Activated T-cell treated with anti-CD3 and anti-CD28 coated beads for 4 hours (primary cell): ENCODE measurements around the gene EFS.
A peak's percentile ranks its signal among the peaks of the same experiment; 100 is the strongest.
"Not testable (repeated sequence)": the region's sequence is repeated elsewhere in the genome, so short reads cannot be mapped to it uniquely, and the experiment has no call there.

Experiments used
- DNase-seq: peaks from one replicate; pipeline ENCODE4 v3.0.0-alpha.2; 2020

Gene EFS

DNA sequence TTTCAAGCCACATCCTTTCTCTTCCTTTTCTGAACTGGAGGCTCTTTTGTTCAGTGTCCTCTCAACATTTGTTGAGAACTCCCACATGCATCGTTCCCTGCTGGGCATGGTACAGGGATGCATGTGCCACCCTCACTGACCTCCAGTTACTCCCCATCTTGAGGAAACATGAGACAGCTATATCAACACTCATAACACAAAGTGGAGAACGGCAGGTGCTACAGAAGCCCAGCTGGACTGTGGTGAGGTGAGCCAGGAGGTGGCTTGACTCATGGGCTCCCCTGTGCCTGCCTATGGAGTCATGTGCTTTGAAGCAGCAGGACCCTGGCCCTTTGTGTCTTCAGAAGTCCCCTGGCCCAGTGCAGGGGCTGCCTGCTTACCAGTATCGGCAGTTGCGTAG, 33.4 kb upstream of the EFS start:
- no peak for DNase-seq

DNA sequence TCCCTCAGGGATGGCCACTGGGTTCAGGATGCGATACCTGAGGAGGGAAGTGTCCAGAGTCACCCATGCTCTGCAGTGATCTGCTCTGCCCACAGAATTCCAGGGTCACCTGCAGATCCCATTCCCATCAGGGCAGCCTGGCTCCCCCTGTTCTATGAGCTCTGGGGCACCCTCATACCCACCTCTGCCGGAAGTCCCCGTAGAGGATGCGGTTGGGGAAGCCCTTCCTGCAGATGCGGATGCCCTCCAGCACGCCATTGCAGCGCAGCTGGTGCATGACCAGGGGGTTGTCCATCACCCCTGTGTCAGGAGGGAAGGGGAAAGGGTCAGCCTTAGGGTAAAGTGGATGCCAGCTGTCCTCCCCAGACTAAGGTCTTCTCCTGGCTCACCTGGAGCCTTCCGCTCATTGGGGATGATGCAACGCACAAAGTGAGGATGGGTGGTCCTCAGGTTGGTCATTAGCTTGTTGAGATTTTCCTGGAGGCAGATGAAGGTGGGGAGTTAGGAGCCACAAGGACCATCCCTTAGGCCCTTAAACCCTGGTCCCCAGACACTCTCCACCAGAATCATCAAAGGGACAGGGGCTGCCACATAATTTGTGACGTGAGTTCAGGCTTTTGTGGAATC, 31.9 kb upstream of the EFS start:
- DNase-seq = no peak

GRCh38 chr14:23396126-23396525, 31.2 kb upstream of the EFS start:
- no peak for DNase-seq

- no peak for DNase-seq
Measured at GRCh38 chr14:23392613-23393012, 27.6 kb upstream of the EFS start.

DNA sequence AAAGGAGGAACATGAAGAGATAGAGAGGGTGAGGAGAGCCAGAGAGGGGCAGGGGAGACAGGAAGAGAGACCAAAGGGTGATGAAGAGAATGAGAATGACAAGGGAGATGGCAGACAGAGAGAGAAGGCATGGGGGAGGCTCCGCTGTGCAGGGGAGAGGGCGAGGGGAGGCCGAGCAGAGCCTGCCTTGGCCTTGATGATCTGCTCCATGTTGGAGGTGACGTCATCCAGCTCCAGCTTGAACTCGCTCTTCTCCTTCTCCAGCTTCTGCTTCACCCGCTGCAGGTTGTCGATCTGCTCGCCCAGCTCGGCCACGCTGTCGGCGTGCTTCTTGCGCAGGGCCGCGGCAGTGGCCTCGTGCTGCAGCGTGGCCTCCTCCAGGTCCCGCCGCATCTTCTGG, 24.9 kb upstream of the EFS start:
- not testable (repeated sequence) for DNase-seq

DNA sequence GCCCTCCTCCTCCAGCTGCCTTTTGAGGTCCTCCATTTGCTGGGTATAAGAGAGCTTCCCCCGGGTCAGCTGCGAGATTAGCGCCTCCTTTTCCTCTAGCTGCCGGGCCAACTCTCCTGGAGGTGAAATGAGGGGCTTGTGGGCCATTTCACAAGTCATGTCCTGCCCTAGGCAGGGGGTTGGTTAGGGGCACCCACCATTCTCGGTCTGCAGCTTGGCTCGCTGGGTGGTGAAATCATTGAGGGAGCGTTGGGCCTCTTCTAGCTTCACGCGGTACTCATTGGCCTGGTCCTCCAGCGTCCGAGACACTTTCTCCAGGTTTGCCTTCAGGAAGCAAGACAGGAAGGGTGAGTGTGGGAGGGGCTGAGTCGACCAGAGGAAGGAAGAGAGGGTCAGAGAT, 24.4 kb upstream of the EFS start:
- DNase-seq = no peak

- DNase-seq = no peak
Measured at GRCh38 chr14:23388996-23389395, 24.0 kb upstream of the EFS start.

- DNase-seq = no peak
Measured at GRCh38 chr14:23387916-23388882, 23.2 kb upstream of the EFS start.

- no peak for DNase-seq
Measured at GRCh38 chr14:23386999-23387398, 22.0 kb upstream of the EFS start.

GRCh38 chr14:23386266-23386657, 21.3 kb upstream of the EFS start:
- DNase-seq = not testable (repeated sequence)

DNA sequence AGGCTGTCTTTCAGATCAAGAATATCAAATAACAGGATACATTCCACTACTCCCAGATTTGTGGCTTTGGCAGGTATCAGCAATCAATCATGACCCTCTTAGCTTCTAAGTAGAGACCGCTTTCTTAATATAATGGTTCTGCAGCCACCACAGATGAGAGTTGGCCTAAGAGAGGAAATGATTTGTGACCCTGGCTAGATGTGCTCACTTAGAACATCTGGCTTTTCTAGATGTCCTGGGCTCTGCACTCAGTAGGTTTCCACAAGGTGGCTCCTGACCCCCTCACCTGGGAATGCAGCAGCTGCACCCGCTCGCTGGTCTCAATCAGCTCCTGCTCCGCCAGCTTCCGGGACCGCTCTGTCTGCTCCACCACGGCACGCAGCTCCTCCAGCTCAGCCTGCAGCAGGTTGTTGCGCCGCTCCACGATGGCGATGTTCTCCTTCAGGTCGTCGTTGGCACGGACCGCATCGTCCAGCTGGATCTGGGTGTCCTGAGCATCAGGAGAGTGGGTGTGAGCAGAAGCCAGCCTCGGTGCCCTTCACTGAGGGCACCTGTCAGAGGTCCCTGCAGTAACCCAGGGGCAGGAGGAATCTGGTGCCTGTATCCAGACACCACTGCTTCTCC, 20.8 kb upstream of the EFS start:
- no peak for DNase-seq

DNA sequence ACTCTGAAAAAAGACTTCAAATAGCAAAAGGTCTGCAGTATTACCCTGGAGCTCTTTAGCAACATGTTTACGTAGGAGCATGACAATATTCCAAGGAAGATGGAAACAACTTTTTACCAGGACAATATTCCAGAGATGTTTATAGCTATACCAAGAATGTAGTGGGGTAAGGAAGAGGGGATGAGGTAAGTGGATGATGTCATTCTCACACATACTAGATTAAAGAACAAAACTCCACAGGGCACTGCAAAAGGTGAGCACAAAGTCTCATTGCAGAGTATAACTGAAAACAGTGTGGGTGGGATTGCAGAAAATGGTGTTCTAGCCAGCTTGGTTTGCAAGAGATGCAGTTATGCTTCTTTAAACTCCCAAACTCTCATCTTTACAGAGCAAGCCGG, 20.3 kb upstream of the EFS start:
- no peak for DNase-seq

DNA sequence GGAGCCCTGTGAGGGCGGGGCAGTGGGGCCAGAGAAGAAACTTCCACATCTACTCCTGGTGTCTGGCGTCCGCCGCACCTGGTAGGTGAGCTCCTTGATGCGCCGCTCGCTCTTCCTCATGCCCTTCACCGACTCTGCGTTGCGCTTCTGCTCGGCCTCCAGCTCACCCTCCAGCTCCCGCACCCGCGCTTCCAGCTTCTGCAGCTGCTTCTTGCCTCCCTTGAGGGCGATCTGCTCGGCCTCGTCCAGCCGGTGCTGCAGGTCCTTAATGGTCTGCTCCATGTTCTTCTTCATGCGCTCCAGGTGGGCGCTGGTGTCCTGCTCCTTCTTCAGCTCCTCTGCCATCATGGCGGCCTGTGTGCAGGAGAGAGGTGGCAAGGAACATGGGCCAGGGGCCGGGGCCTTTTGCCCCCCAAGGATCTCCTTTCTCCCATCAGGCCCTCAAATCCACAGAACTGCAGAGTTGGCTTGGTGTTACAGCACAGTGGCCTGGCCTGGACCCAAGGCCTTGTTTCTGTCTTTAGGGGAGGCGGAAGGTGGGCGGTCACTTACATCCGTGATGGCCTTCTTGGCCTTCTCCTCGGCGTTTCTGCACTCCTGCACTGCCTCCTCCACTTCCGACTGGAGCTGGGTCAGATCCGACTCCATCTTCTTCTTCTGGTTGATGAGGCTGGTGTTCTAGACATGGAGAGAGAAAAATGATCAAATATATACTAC, 19.6 kb upstream of the EFS start:
- no peak for DNase-seq

DNA sequence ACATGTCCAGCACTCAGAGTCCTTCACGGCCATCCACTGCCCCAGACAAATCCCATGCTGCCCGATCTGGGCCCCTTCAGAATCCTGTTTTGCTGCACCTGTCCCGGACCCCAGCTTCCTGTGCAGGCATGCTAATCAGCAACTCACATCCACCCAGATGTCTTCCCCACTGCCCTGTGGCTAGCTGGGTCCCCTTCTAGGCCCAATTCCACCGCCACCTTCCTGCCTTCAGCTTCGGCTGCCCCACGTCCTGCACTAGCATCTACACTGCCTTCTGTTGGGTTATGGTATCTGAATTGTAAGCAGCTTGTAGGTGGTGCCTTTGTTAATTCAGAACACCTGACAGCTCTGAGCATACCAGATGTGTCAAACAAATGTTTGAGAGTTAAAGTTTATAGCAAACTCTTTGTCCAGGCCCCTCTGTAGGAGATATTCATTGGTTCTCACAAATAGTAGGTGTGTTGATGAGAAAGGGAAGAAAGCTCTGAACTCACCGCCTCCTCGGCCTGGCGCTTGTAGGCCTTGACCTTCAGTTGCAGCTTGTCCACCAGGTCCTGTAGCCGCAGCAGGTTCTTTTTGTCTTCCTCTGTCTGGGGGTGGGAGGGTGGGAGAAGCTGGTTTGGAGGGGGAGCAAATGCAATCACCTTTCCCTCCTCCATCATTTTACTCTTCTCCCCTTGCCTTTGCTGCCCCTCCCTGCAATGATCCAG, 17.9 kb upstream of the EFS start:
- DNase-seq = no peak

- no peak for DNase-seq
Measured at GRCh38 chr14:23382276-23382675, 17.3 kb upstream of the EFS start.

DNA sequence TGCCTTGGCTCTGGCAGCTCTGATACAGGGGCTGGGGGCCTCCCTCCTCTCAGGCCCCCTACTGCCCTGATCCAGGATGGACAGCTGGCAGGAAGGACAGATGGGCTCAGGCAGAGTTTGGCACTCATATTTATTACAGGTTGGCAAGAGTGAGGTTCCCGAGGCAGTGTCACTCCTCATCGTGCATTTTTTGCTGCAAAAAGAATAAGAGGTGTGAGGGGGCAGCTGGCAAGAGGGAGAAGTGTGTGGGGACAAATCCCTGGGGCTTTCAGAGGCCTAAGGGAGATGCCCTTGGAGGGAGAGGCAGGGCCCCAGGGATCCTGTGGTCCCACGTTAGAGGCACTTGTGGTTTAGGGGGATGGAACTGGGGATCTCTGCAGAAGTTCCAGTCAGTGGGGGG, 16.9 kb upstream of the EFS start:
- no peak for DNase-seq

DNA sequence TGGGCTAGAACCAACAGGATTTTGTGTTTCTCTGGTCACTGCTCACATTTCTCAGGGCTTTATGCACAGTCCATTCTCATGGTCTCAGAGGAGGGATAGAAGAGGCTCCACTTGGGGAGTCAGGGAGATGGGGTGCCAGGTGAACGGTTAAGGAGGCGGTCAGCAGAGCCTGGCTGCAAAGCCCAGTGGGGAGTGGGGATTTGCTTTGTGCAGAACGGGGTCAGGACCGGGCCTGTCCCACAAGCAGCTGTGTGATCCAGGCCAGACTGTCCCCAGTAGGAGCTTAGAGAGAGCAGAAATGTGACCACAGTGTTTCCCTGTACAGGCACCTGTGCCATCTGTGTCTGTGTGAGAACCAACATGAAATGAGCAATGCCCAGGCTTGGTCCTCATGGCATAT, 16.0 kb upstream of the EFS start:
- DNase-seq = no peak

GRCh38 chr14:23380197-23380914, 15.4 kb upstream of the EFS start:
- DNase-seq = no peak

- peak; percentile 56 for DNase-seq
Measured at GRCh38 chr14:23379366-23380196, 14.6 kb upstream of the EFS start.

DNA sequence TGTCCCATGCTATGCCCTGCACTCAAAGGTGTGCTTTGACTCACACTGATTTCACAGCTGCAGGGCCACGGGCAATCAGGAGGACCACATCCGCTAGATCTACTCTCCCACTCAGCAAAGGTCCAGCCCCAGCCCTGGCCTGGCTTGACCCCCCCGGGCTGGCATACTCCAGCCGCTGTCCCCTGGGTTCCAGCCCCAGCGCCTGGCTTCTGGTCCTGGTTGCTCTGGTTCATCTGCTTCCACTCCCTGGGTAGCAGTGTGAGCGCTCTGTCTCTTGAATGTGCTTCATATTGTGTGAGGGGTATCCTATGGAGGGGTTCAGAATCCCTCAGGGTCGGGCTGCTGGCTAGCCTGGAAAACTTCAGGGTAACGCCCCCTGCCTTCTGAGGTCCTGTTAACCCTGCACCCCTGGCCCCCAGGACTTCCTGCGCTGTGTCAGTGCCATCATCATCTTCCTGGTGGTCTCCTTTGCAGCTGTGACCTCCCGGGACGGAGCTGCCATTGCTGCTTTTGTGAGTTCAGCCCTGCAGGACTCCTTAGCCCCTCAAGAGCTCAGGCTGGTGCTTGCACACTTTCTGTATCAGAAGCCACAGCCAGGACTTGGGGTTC, 13.7 kb upstream of the EFS start:
- DNase-seq = no peak
